HCT116 (cell line): ENCODE measurements around the gene CNTNAP2. TPM values are rescaled to one million over a fixed set of nuclear protein-coding genes. Genes with fewer than 3 reads are reported as not detected.

Experiments used
- ATAC-seq: fragments of 200-7000 bp; cut with Tn5 transposase; 2 replicates; pipeline ENCODE4 v1.9.1; 2020; ENCODE audit warnings: mild to moderate bottlenecking, moderate library complexity
- BruUV-seq: library from RNA; stranded (reverse); fragments of 400-500 nt; replicated peaks from 2 replicates; lab custom pipeline; 2021; lab: Mats Ljungman, UMichigan
- CTCF ChIA-PET: fragments of 300-600 bp; sonication (Branson Sonifier 250); formaldehyde crosslinking; loops from one replicate; lab custom pipeline; 2021; ENCODE audit warnings: antibody characterized with exemption; lab: Charles Lee
- POLR2A ChIA-PET: fragments of 300-600, 350-600 bp; sonication (Branson Sonifier 250); formaldehyde crosslinking; loops from one replicate; lab custom pipeline; 2021; ENCODE audit warnings: antibody characterized with exemption; lab: Charles Lee
- RAD21 ChIA-PET, 2 experiments: fragments of 300-600 bp; sonication (Branson Sonifier 250); formaldehyde crosslinking; loops; one replicate each; lab custom pipeline; 2023; ENCODE audit warnings: low total read pairs in 2 of 2; ENCODE audit not compliant: uncharacterized antibody in 2 of 2, unreplicated experiment in 2 of 2, low non-redundant PET in 1 of 2; lab: Charles Lee
- DNase-seq: peaks from one replicate; pipeline ENCODE4 v3.0.0-alpha.2; 2010; ENCODE audit warnings: low read depth, low spot score
- H2AFZ ChIP-seq: fragments of 200-600 bp; shearing (Covaris generic), sonication (generic); 2 replicates; pipeline ENCODE4 v1.6.1; 2017; ENCODE audit warnings: low read depth, mixed run types, mixed read lengths, antibody characterized with exemption, low read length; ENCODE audit not compliant: poor library complexity, severe bottlenecking
- H3K27ac ChIP-seq: 2 replicates; pipeline ENCODE4 v1.5.1; 2012; ENCODE audit warnings: low read depth, low read length
- H3K27me3 ChIP-seq: fragments of 200-600 bp; sonication (generic); 2 replicates; pipeline ENCODE4 v1.6.1; 2016; ENCODE audit warnings: mixed run types, low read length, mixed read lengths; ENCODE audit not compliant: insufficient read depth
- H3K36me3 ChIP-seq, 2 experiments: fragments of 200-500 bp in 1 of 2; fragments of 200-600 bp in 1 of 2; sonication (Bioruptor generic) in 1 of 2; sonication (generic) in 1 of 2; 2 replicates each; pipeline versions ENCODE4 v1.5.1 to v1.6.1; 2014 to 2016; ENCODE audit warnings: low read length in 2 of 2, inconsistent platforms in 1 of 2, mixed read lengths in 1 of 2, mixed run types in 1 of 2; ENCODE audit not compliant: insufficient read depth in 2 of 2, control insufficient read depth in 1 of 2
- H3K4me1 ChIP-seq, 2 experiments: fragments of 200-600 bp in 1 of 2; sonication (generic) in 1 of 2; 2 replicates each; pipeline versions ENCODE4 v1.5.1 to v1.6.1; 2012 to 2017; ENCODE audit warnings: low read length in 2 of 2, inconsistent platforms in 1 of 2, mild to moderate bottlenecking in 1 of 2, mixed read lengths in 1 of 2, mixed run types in 1 of 2, moderate library complexity in 1 of 2; ENCODE audit not compliant: insufficient read depth in 2 of 2, control insufficient read depth in 1 of 2
- H3K4me2 ChIP-seq: fragments of 200-600 bp; sonication (generic); 2 replicates; pipeline ENCODE4 v1.6.1; 2017; ENCODE audit warnings: mixed run types, low read length, mixed read lengths
- H3K4me3 ChIP-seq, 2 experiments: fragments of 200-600 bp in 1 of 2; sonication (generic) in 1 of 2; replicated peaks in 1 of 2; 2 replicates each; pipeline ENCODE4 v1.5.1; 2011 to 2016; ENCODE audit warnings: low read length in 2 of 2, control low read depth in 1 of 2, low read depth in 1 of 2, mild to moderate bottlenecking in 1 of 2, mixed read lengths in 1 of 2, mixed run types in 1 of 2
- H3K79me2 ChIP-seq: fragments of 200-600 bp; sonication (generic); 2 replicates; pipeline ENCODE4 v1.6.1; 2017; ENCODE audit warnings: mild to moderate bottlenecking, mixed run types, low read length, moderate library complexity, mixed read lengths; ENCODE audit not compliant: insufficient read depth
- H3K9ac ChIP-seq: fragments of 200-600 bp; sonication (generic); 2 replicates; pipeline ENCODE4 v1.6.1; 2016; ENCODE audit warnings: low read length, mixed read lengths
- H3K9me2 ChIP-seq: fragments of 200-600 bp; sonication (generic), shearing (Covaris generic); 2 replicates; pipeline ENCODE4 v1.6.1; 2017; ENCODE audit warnings: mixed run types, mild to moderate bottlenecking, moderate library complexity; ENCODE audit not compliant: insufficient read depth
- H3K9me3 ChIP-seq, 2 experiments: fragments of 200-500 bp in 1 of 2; fragments of 200-600 bp in 1 of 2; sonication (Bioruptor generic) in 1 of 2; sonication (generic) in 1 of 2; 2 replicates each; pipeline ENCODE4 v1.6.1; 2014 to 2017; ENCODE audit warnings: low read length in 2 of 2, mixed read lengths in 2 of 2, inconsistent platforms in 1 of 2, low read depth in 1 of 2, mild to moderate bottlenecking in 1 of 2, mixed run types in 1 of 2, moderate library complexity in 1 of 2; ENCODE audit not compliant: control insufficient read depth in 1 of 2, insufficient read depth in 1 of 2
- H4K20me1 ChIP-seq: fragments of 200-600 bp; sonication (generic), shearing (Covaris generic); 2 replicates; pipeline ENCODE4 v1.6.1; 2017; ENCODE audit warnings: mixed run types, mild to moderate bottlenecking, moderate library complexity; ENCODE audit not compliant: insufficient read depth
- CBX3 ChIP-seq: IDR thresholded peaks from 2 replicates; pipeline ENCODE4 v1.6.1; 2012; ENCODE audit warnings: low read depth
- ELF1 ChIP-seq: IDR thresholded peaks from 2 replicates; pipeline ENCODE4 v1.6.1; 2012; ENCODE audit warnings: low read depth, borderline replicate concordance
- FOSL1 ChIP-seq: IDR thresholded peaks from 2 replicates; pipeline ENCODE4 v1.6.1; 2012; ENCODE audit warnings: low read depth
- JUND ChIP-seq: IDR thresholded peaks from 2 replicates; pipeline ENCODE4 v1.6.1; 2012
- MAX ChIP-seq: IDR thresholded peaks from 2 replicates; pipeline ENCODE4 v1.6.1; 2012
- POLR2A ChIP-seq: IDR thresholded peaks from 2 replicates; pipeline ENCODE4 v1.7.0; 2011; ENCODE audit warnings: borderline replicate concordance; ENCODE audit not compliant: insufficient read depth, insufficient read length; ENCODE audit errors: extremely low read depth
- POLR2AphosphoS5 ChIP-seq: IDR thresholded peaks from 2 replicates; pipeline ENCODE4 v1.6.1; 2011; ENCODE audit warnings: mild to moderate bottlenecking, low read depth, low read length, moderate library complexity
- RAD21 ChIP-seq: IDR thresholded peaks from 2 replicates; pipeline ENCODE4 v1.6.1; 2012; ENCODE audit warnings: low read depth, mild to moderate bottlenecking
- REST ChIP-seq: IDR thresholded peaks from 2 replicates; pipeline ENCODE4 v1.6.1; 2012; ENCODE audit warnings: low read depth
- SIN3A ChIP-seq: IDR thresholded peaks from 2 replicates; pipeline ENCODE4 v1.6.1; 2012; ENCODE audit warnings: low read depth
- SP1 ChIP-seq: IDR thresholded peaks from 2 replicates; pipeline ENCODE4 v1.6.1; 2012; ENCODE audit warnings: low read depth
- TCF7L2 ChIP-seq: IDR thresholded peaks from 2 replicates; pipeline ENCODE4 v1.7.0; 2011; ENCODE audit warnings: borderline replicate concordance, inconsistent platforms; ENCODE audit not compliant: insufficient read depth, insufficient read length; ENCODE audit errors: extremely low read depth
- YY1 ChIP-seq: IDR thresholded peaks from 2 replicates; pipeline ENCODE4 v1.6.1; 2011; ENCODE audit warnings: low read length, low read depth, moderate library complexity, mild to moderate bottlenecking; ENCODE audit not compliant: insufficient replicate concordance; ENCODE audit errors: extremely low read depth
- ZBTB33 ChIP-seq: IDR thresholded peaks from 2 replicates; pipeline ENCODE4 v1.6.1; 2011; ENCODE audit warnings: mild to moderate bottlenecking, low read length, moderate library complexity; ENCODE audit not compliant: insufficient replicate concordance; ENCODE audit errors: extremely low read depth
- ZFX ChIP-seq: fragments of 450-650 bp; IDR thresholded peaks from 2 replicates; pipeline ENCODE4 v1.6.1; 2017
- ZNF274 ChIP-seq: fragments of 200-500 bp; sonication (Bioruptor generic); IDR thresholded peaks from 2 replicates; pipeline ENCODE4 v1.6.1; 2014; ENCODE audit warnings: mild to moderate bottlenecking, low read depth, low read length, inconsistent platforms
- intact Hi-C: fragments of 100-400 bp; cut with micrococcal nuclease; formaldehyde crosslinking; loops from 2 replicates; pipeline ENCODE4 v1.10.0; 2022
- total RNA-seq: library from RNA; stranded (reverse); gene quantifications from one replicate; pipeline ENCODE4 v1.2.1, GENCODE V29; 2021; ENCODE audit not compliant: unreplicated experiment

Gene CNTNAP2
- total RNA-seq, 1 experiment from 2014 or later, result 0.37 TPM

GRCh38 chr7:146858690-146859089 is 742.1 kb downstream of the CNTNAP2 start:
- no peaks in the 10 kb centered on the region for H3K79me2 ChIP-seq
- no peak overlapping the region for H3K27ac ChIP-seq
- no peak for TF ChIP-seq ZNF274
- TF ChIP-seq SP1, result no peak
- no peak for TF ChIP-seq POLR2A
- TF ChIP-seq SIN3A, result no peak
- TF ChIP-seq TCF7L2, result no peak
- no peak for TF ChIP-seq CBX3
- no peak for TF ChIP-seq FOSL1
- no peak for TF ChIP-seq YY1
- no peak for TF ChIP-seq MAX
- TF ChIP-seq ZFX, result no peak
- no peak for TF ChIP-seq RAD21
- TF ChIP-seq REST, result no peak
- no peak for TF ChIP-seq POLR2AphosphoS5
- no peak for TF ChIP-seq JUND
- TF ChIP-seq ELF1, result no peak
- no peak for TF ChIP-seq ZBTB33
- no peak overlapping the region for H3K9ac ChIP-seq
- no peaks in the 10 kb centered on the region for H3K36me3 ChIP-seq
- RAD21 ChIA-PET, result no interaction called here
- no peaks in the 10 kb centered on the region for H3K27me3 ChIP-seq
- intact Hi-C loops, result no loop called here
- H3K9me2 ChIP-seq, result no peaks in the 10 kb centered on the region
- no peaks in the 10 kb centered on the region for H4K20me1 ChIP-seq
- H2AFZ ChIP-seq, result no peak overlapping the region
- H3K4me3 ChIP-seq, result no peak overlapping the region
- H3K9me3 ChIP-seq, result peaks cover 12 to 22% of the 10 kb centered on the region in 2 experiments; a peak in 3 of 4 replicates
- no peaks in the 10 kb centered on the region for H3K4me1 ChIP-seq
- ATAC-seq (no peak), DNase-seq (no peak)
- CTCF ChIA-PET, result no interaction called here
- H3K4me2 ChIP-seq, result no peak overlapping the region
- no TSS peak for BruUV-seq
- POLR2A ChIA-PET, result no interaction called here
